Glomerular endothelial cell (primary cell): ENCODE results near the gene RIN3. TPM values are rescaled to one million over a fixed set of nuclear protein-coding genes. Genes with fewer than 3 reads are reported as not detected.
"Not testable (repeated sequence)": the region's sequence is repeated elsewhere in the genome, so short reads cannot be mapped to it uniquely, and the experiment has no call there.

Source experiments
- DNase-seq: peaks from one replicate; pipeline ENCODE4 v3.0.0-alpha.2; 2011; ENCODE audit warnings: low read depth, low spot score; ENCODE audit errors: extremely low read depth
- total RNA-seq: library from RNA; depleted of rRNA; stranded (reverse); fragments of >200 nt; gene quantifications from 2 replicates; pipeline ENCODE4 v1.2.3, GENCODE V29; 2015

The RIN3 gene
- total RNA-seq, 1 donor from 2014 or later = 51.1 TPM

DNA sequence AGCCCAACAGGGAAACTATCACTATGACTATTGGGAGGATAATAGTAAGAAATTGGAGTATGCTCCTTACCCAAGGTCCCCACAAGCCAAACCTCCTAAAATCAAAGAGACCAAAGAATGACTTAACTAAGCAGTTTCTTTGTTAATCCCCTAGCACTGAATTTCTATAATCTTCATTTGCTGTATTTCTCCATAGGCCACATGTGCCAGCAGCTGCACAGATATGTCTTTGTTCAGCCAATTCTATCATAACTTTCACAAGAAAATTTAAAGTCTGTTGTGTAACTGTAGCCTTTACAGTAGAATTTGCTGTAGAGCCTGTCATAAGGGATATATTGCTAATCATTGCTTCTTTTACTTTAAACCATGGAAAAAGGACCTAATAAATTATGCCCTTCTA lies 104.0 kb downstream of the RIN3 start:
- DNase-seq = no peak

DNA sequence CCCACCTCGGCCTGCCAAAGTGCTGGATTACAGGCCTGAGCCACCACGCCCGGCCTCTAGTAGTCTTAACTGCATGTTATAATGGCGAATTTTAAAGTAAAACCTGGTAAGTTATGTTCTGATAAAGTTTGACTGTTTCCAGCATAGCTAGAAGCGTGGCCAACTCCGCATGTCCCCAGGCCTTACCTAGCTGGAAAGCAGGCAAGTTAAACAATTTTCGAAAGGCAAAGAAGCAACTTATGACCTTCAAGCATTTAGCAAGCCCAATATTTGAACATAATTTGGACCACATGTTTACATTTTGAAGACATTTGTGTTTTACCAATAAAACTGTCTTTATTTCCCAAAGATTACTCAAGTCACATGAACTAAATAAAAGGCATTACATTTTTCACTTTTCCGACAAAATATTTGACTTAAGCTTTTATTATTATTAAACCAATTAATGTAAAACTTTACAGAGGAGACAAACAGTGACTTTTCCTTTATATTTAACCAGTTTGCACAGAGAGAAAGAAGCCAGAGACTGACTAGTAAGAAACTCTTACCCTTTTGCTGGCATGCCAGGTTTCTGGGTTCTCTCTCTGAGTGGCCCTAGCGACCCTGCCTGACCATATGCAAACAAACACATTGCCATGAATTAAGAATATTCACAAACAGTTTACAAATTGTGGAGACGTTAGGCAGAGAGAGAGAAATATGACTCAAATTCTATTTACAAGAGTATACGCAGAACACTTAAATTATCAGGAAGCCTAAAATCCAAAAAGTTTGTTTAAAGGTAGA lies 106.3 kb downstream of the RIN3 start:
- DNase-seq = no peak

DNA sequence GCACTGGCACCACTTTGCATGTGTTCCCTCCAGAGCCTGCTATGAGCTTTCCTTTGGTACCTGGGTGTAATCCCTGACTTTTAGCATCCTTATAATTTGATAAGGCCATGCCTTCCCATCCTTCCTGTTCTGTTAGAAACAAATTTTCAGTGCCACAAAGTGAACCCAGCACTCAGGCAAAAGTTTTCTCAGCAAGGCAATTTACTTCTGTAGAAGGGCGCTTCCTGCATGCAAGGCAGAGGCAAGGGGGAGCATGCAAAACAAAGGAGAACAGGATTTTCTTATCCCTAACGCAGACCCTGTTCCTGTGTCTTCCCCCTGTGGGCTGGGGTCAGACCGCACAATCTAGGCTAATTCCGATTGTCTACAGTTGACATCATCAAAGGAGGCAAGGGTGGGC lies 108.7 kb downstream of the RIN3 start:
- no peak for DNase-seq

DNA sequence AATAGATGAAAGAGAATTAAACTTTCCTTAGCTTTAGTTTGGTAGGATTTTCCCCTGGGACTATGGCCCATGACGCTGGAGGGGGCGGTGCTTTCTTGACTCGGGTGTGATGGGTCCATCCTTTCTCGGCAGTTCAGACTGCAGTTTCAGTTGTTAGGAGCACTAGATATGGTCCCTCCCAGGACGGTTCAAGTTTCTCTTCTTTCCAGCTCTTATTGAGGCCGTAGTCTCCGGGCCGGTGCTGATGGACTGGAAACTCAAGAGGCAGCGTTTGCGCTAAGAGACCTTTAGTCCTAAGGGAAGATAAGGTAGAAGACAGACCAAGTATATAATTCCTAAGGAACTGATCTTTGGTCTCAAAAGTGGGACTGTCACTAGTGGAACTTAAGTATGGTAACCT lies 111.2 kb downstream of the RIN3 start:
- DNase-seq = no peak

DNA sequence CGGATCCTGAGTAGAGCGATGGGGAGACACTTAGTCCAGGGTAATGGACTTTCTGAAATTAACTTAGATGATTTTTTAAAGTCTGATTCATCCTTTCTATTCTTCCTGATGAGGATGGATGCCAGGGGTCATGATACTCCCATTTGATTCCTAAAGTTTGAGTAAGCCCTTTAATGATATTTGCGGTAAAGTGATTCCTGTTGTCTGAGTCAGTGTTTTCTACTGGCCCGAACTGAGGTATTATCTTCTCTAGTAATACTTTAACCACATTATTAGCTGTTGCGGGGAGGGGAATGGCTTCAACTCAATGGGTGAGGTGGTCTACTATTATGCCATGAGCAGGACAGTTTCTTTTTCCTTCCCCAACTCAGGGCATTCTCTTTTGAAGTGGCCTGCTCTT lies 111.6 kb downstream of the RIN3 start:
- no peak for DNase-seq

- DNase-seq = no peak
Observed at GRCh38 chr14:92626041-92626440, 112.5 kb downstream of the RIN3 start.

DNA sequence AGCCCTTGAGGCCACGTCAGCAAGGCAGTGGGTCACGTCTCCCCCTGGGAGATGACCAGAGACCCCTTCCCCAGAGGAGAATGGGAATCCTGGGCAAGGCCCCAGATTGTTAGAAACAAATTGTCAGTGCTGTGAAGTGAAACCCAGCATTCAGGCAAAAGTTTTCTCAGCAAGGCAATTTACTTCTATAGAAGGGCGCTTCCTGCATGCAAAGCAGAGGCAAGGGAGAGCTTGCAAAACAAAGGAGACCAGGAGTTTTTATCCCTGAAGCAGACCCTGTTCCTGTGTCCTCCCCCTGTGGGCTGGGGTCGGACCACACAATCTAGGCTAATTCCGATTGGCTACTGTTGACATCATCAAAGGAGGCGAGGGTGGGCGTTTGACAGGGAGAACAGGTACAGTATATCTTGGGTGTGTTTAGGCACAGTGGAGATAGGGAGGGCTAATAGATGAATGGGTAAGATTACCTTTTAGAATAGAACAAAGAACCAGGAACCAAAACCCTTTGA lies 114.2 kb downstream of the RIN3 start:
- DNase-seq = no peak

GRCh38 chr14:92628636-92629035 lies 115.1 kb downstream of the RIN3 start:
- DNase-seq = no peak

GRCh38 chr14:92630367-92630766 lies 116.8 kb downstream of the RIN3 start:
- DNase-seq = no peak

GRCh38 chr14:92631098-92631497 lies 117.5 kb downstream of the RIN3 start:
- no peak for DNase-seq

- no peak for DNase-seq
Observed at GRCh38 chr14:92632546-92633273, 119.1 kb downstream of the RIN3 start.

GRCh38 chr14:92633274-92633616 lies 119.7 kb downstream of the RIN3 start:
- DNase-seq = no peak

DNA sequence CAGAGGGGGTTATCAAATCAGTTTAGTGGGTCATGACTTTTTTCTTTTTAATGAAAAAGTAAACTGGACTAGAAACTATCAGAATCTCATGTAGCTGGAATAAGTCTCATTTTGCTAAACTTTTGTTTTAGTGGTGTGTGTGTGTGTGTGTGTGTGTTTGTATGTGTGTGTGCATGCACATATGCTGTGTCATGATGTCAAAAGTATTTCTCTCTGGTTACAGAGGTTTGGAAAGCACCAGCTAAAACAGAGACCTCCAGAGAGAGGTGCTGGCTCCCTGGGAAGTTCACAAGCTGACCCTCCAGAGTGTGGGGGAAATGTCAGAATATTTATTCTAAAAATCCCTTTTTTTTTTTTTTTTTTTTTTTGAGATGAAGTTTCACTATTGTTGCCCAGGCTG lies 120.1 kb downstream of the RIN3 start:
- no peak for DNase-seq

DNA sequence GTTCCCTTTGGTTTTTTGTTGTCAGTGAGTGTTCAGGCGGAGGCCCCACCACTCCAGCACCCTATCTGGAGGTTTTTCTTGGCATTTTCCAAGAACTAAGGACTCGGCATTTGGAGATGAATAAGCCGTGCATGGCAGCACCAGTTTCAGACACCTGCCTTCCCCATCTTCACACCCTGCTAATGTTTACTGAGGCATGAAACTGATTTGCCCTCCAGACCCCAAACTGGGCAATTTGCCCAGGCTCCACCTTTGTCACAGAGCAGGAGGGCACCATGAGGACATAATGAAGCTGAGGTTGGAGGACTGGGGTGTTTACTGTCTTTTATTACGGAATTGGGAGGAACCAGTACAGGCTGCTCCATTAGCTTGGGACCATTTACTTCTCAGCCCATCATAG lies 121.5 kb downstream of the RIN3 start:
- no peak for DNase-seq

GRCh38 chr14:92635896-92636295 lies 122.3 kb downstream of the RIN3 start:
- DNase-seq = no peak

GRCh38 chr14:92637228-92637627 lies 123.6 kb downstream of the RIN3 start:
- no peak for DNase-seq

GRCh38 chr14:92637864-92638263 lies 124.3 kb downstream of the RIN3 start:
- no peak for DNase-seq

DNA sequence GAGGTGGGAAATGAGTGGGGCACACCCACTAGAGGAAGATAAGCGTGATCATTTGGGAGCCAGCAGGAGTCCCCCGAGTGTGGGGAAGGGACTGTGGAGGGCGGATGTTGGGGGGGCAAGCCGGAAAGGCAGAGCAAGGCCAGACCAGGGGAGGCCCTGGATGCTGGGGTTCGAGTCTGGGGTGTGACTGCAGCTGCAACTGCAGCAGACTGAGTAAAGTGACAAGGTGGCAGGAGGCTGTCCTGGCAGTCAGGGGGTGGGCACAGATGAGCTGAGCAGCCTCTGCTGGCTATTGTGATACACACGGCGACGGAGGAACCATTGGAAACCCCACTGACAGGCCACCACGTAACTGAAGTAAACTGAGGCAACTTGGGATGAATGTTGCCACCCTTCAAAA lies 124.7 kb downstream of the RIN3 start:
- DNase-seq = no peak

GRCh38 chr14:92638904-92639303 lies 125.3 kb downstream of the RIN3 start:
- no peak for DNase-seq

DNA sequence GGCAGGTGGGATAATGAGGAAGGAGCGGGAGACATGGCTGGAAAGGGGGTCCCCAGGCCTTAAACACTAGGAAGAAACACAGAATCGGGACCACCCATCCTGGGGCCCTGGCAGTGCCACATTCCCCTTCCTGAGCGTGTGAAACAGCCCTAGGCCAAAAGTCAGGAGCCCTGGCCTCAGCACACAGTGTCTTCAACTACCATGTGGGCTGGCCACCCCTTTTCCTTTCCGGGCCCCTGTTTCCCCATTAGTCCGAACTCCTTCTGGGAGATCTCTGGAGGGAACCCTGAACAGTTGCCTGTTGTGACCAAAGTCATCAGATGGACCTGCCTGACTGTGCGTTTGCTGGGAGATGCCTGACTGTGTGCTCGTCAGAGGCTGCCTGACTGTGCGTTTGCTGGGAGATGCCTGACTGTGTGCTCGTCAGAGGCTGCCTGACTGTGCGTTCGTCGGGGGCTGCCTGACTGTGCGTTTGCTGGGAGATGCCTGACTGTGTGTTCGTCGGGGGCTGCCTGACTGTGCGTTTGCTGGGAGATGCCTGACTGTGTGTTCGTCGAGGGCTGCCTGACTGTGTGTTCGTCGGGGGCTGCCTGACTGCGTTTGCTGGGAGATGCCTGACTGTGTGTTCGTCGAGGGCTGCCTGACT lies 126.0 kb downstream of the RIN3 start:
- not testable (repeated sequence) for DNase-seq

DNA sequence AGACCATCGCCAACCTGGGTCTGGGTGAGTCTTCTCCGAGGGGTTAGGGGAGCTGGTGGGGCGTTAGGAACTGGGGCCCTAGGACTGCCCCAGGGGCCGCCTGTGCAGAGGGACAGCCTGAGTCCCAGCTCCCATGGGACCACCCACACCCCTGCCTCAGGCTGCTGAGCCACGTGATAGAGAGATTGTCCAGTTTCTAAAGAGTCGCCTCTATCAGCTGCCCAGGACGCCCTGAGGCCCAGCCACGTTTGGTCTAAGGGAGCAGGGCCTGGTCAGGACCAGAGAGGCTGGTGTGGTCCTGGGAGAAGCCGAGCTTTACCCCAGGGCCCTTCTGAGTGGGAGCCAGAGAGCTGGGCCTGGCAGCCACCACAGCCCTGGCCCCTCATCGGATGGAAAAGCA lies 127.7 kb downstream of the RIN3 start:
- DNase-seq = no peak
